H1 (cell line): ENCODE data around the gene HIVEP3. TPM values are rescaled to one million over a fixed set of nuclear protein-coding genes. Genes with fewer than 3 reads are reported as not detected.

Experiments used
- CTCF ChIA-PET: fragments of 300-600 bp; sonication (Branson Sonifier 250); formaldehyde crosslinking; loops from one replicate; lab custom pipeline; 2021; ENCODE audit not compliant: partially characterized antibody; lab: Charles Lee
- POLR2A ChIA-PET: fragments of 300-600 bp; sonication (Branson Sonifier 250); formaldehyde crosslinking; loops from one replicate; lab custom pipeline; 2021; ENCODE audit warnings: inconsistent platforms; ENCODE audit not compliant: partially characterized antibody; lab: Charles Lee
- DNase-seq, 2 experiments: peaks; one replicate each; pipeline versions ENCODE4 v3.0.0 to v3.0.0-alpha.2; 2010 to 2022; ENCODE audit warnings: low spot score in 2 of 2, low read depth in 1 of 2, mixed read lengths in 1 of 2
- FAIRE-seq: peaks from 2 replicates; lab custom pipeline; 2011; peaks lifted over from hg19 to GRCh38; lab: Jason Lieb, UNC
- H2AFZ ChIP-seq: 2 replicates; pipeline ENCODE4 v1.8.1; 2012; ENCODE audit warnings: low read length, inconsistent platforms
- H2AK5ac ChIP-seq: 2 replicates; pipeline ENCODE4 v1.6.1; 2013; ENCODE audit warnings: low read depth, low read length
- H2BK120ac ChIP-seq: replicated peaks from 2 replicates; pipeline ENCODE3; 2013; ENCODE audit warnings: low read depth, low read length, inconsistent platforms
- H2BK12ac ChIP-seq: 2 replicates; pipeline ENCODE4 v1.6.1; 2013; ENCODE audit warnings: low read depth, low read length
- H2BK15ac ChIP-seq: 2 replicates; pipeline ENCODE4 v1.6.1; 2013; ENCODE audit warnings: low read length
- H2BK20ac ChIP-seq: 2 replicates; pipeline ENCODE4 v1.6.1; 2013; ENCODE audit warnings: low read length
- H2BK5ac ChIP-seq: 2 replicates; pipeline ENCODE4 v1.6.1; 2013; ENCODE audit warnings: low read depth, low read length
- H3K14ac ChIP-seq: 2 replicates; pipeline ENCODE4 v1.6.1; 2013; ENCODE audit warnings: inconsistent platforms; ENCODE audit not compliant: insufficient read length
- H3K18ac ChIP-seq: 2 replicates; pipeline ENCODE4 v1.6.1; 2013; ENCODE audit warnings: low read length; ENCODE audit errors: extremely low read depth
- H3K23ac ChIP-seq: 2 replicates; pipeline ENCODE4 v1.6.1; 2013; ENCODE audit warnings: inconsistent platforms; ENCODE audit not compliant: insufficient read length
- H3K23me2 ChIP-seq: 2 replicates; pipeline ENCODE4 v1.6.1; 2013; ENCODE audit warnings: low read depth, low read length
- H3K27ac ChIP-seq: 2 replicates; pipeline ENCODE4 v1.6.1; 2011; ENCODE audit warnings: low read depth, low read length, inconsistent platforms
- H3K27me3 ChIP-seq, 4 experiments: replicated peaks in 1 of 4; 1 replicate in 1 of 4; 2 replicates in 3 of 4; pipeline versions ENCODE4 v1.6.1 to v1.8.1; 2011 to 2013; ENCODE audit warnings: low read length in 3 of 4, mild to moderate bottlenecking in 3 of 4, inconsistent platforms in 2 of 4, mixed read lengths in 2 of 4, moderate library complexity in 1 of 4; ENCODE audit not compliant: control insufficient read depth in 3 of 4, insufficient read depth in 3 of 4; ENCODE audit errors: extremely low read depth in 1 of 4
- H3K36me3 ChIP-seq, 4 experiments: 2 replicates each; pipeline versions ENCODE4 v1.6.1 to v1.8.1; 2011 to 2013; ENCODE audit warnings: mild to moderate bottlenecking in 4 of 4, low read length in 3 of 4, moderate library complexity in 2 of 4, control low read depth in 1 of 4, inconsistent platforms in 1 of 4; ENCODE audit not compliant: insufficient read depth in 4 of 4, control insufficient read depth in 2 of 4
- H3K4ac ChIP-seq: replicated peaks from 2 replicates; pipeline ENCODE3; 2013; ENCODE audit warnings: low read length, low read depth, mixed read lengths, inconsistent platforms; ENCODE audit not compliant: insufficient read length
- H3K4me1 ChIP-seq, 4 experiments: replicated peaks in 1 of 4; 1 replicate in 1 of 4; 2 replicates in 3 of 4; pipeline versions ENCODE4 v1.6.1 to v1.8.1; 2011 to 2013; ENCODE audit warnings: low read length in 3 of 4, inconsistent platforms in 2 of 4, mixed read lengths in 1 of 4; ENCODE audit not compliant: insufficient read depth in 4 of 4, control insufficient read depth in 3 of 4
- H3K4me2 ChIP-seq, 2 experiments: 2 replicates each; pipeline versions ENCODE4 v1.6.1 to v1.8.1; 2011 to 2013; ENCODE audit warnings: low read depth in 2 of 2, low read length in 2 of 2, control low read depth in 1 of 2, inconsistent platforms in 1 of 2, mild to moderate bottlenecking in 1 of 2; ENCODE audit not compliant: insufficient read depth in 1 of 2
- H3K4me3 ChIP-seq, 4 experiments: fragments of 200-600, 300-600 bp in 1 of 4; sonication (generic), shearing (Covaris generic), sonication (Bioruptor Twin) in 1 of 4; 2 replicates each; pipeline versions ENCODE4 v1.5.1 to v1.8.1; 2011 to 2016; ENCODE audit warnings: low read length in 4 of 4, low read depth in 3 of 4, control low read depth in 2 of 4, inconsistent platforms in 2 of 4, mild to moderate bottlenecking in 2 of 4, mixed read lengths in 1 of 4, moderate library complexity in 1 of 4; ENCODE audit not compliant: insufficient read depth in 2 of 4; ENCODE audit errors: extremely low read depth in 1 of 4
- H3K56ac ChIP-seq: replicated peaks from 2 replicates; pipeline ENCODE3; 2013; ENCODE audit warnings: low read depth, mild to moderate bottlenecking, mixed read lengths, low read length, inconsistent platforms; ENCODE audit not compliant: insufficient read length
- H3K79me1 ChIP-seq: 2 replicates; pipeline ENCODE4 v1.6.1; 2013; ENCODE audit warnings: low read depth, low read length, control low read depth
- H3K79me2 ChIP-seq, 2 experiments: 2 replicates each; pipeline versions ENCODE4 v1.6.1 to v1.8.1; 2012 to 2013; ENCODE audit warnings: low read length in 2 of 2, mild to moderate bottlenecking in 2 of 2, inconsistent platforms in 1 of 2; ENCODE audit not compliant: insufficient read depth in 2 of 2, control insufficient read depth in 1 of 2
- H3K9ac ChIP-seq, 4 experiments: replicated peaks in 1 of 4; 1 replicate in 1 of 4; 2 replicates in 3 of 4; pipeline versions ENCODE4 v1.6.1 to v1.8.1; 2011 to 2013; ENCODE audit warnings: low read depth in 3 of 4, low read length in 3 of 4, control low read depth in 2 of 4, mild to moderate bottlenecking in 2 of 4, moderate library complexity in 2 of 4, inconsistent platforms in 1 of 4; ENCODE audit errors: extremely low read depth in 1 of 4
- H3K9me3 ChIP-seq, 2 experiments: 2 replicates each; pipeline versions ENCODE4 v1.6.1 to v1.8.1; 2012 to 2013; ENCODE audit warnings: mild to moderate bottlenecking in 2 of 2, moderate library complexity in 2 of 2, control low read depth in 1 of 2, inconsistent platforms in 1 of 2, low read depth in 1 of 2, low read length in 1 of 2, mixed read lengths in 1 of 2; ENCODE audit not compliant: insufficient read depth in 2 of 2
- H4K20me1 ChIP-seq, 2 experiments: replicated peaks in 1 of 2; 2 replicates each; pipeline versions ENCODE3 to v1.8.1; 2011 to 2013; ENCODE audit warnings: inconsistent platforms in 2 of 2, low read length in 2 of 2, mild to moderate bottlenecking in 1 of 2; ENCODE audit not compliant: insufficient read depth in 2 of 2, control insufficient read depth in 1 of 2
- H4K5ac ChIP-seq: 2 replicates; pipeline ENCODE4 v1.6.1; 2013; ENCODE audit warnings: low read length, low read depth, mixed read lengths, inconsistent platforms; ENCODE audit not compliant: insufficient read length
- H4K8ac ChIP-seq: 2 replicates; pipeline ENCODE4 v1.8.0; 2013; ENCODE audit warnings: mild to moderate bottlenecking, moderate library complexity, low read length, inconsistent platforms; ENCODE audit not compliant: insufficient read depth; ENCODE audit errors: extremely low read depth
- H4K91ac ChIP-seq: replicated peaks from 2 replicates; pipeline ENCODE3; 2013; ENCODE audit warnings: low read length, mixed read lengths, inconsistent platforms; ENCODE audit not compliant: insufficient read length
- EP300 ChIP-seq, 2 experiments: IDR thresholded peaks; 1 replicate in 1 of 2; 2 replicates in 1 of 2; pipeline ENCODE4 v1.6.1; 2011 to 2012; ENCODE audit warnings: low read depth in 2 of 2, low read length in 2 of 2, mild to moderate bottlenecking in 2 of 2, borderline replicate concordance in 1 of 2, inconsistent platforms in 1 of 2, moderate library complexity in 1 of 2
- KDM1A ChIP-seq: fragments of 200-600, 300-600 bp; sonication (generic); IDR thresholded peaks from 2 replicates; pipeline ENCODE4 v1.7.1; 2016; ENCODE audit warnings: mild to moderate bottlenecking, low read length, borderline replicate concordance
- WGBS, 2 experiments: shearing (Covaris generic) in 1 of 2; methylation state at CpG; one replicate each; pipeline versions ENCODE4 v1.1.6 to v1.1.7; 2013 to 2015; ENCODE audit warnings: low lambda C conversion rate in 2 of 2, mixed read lengths in 2 of 2, inconsistent platforms in 1 of 2, low coverage in 1 of 2, missing lambda C conversion rate in 1 of 2; ENCODE audit not compliant: insufficient replicate concordance in 2 of 2, insufficient coverage in 1 of 2, insufficient read length in 1 of 2; ENCODE audit errors: extremely low coverage in 1 of 2, missing lambda C conversion rate in 1 of 2; 5-methylcytosine and 5-hydroxymethylcytosine counted together
- polyA plus RNA-seq, 7 experiments: library from polyadenylated mRNA; depleted of rRNA in 3 of 7; stranded (reverse) in 5 of 7; unstranded in 2 of 7; fragments of >200 nt in 5 of 7; fragments of 200-250 nt in 2 of 7; gene quantifications; 1 replicate in 5 of 7; 2 replicates in 1 of 7; 4 replicates in 1 of 7; pipeline versions ENCODE4 v1.2.1 to v1.2.3, GENCODE V29; 2011 to 2013; ENCODE audit warnings: missing spikeins in 2 of 7, mixed read lengths in 2 of 7
- total RNA-seq: library from RNA; stranded (reverse); fragmentation: NEBNext Ultra II Directional; extraction: Animal tissue kit (Norgen Biotek cat#: 25700); gene quantifications from 2 replicates; pipeline ENCODE4 v1.2.1, GENCODE V29; 2021

The HIVEP3 gene
- total and polyA plus RNA-seq, 2 of the 8 experiments (the other 6 are each of a cell fraction or from before 2014, with no cell fraction given): 0.24 to 0.69 TPM

DNA sequence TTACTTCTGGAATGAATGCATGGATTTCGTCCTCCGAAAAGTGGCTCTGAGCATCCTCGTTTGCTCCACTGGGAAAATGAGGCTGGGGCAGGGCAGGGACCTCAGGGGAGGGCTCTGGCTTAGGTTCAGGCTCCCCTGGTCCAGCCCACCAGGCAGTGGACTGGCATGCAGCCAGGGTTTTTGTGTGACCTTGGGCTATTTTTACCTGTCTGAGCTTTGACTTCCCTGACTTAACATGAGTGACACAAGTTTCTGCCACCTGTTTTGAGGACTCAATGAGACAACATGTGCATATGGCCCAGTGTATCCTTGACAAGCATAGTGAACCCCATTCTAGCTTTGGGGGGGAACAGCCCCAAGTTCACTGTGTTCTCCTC is 401.7 kb downstream of the HIVEP3 start:
- WGBS, 2 experiments: 91% methylated on average over 3 of the region's 3 CpGs; no CpG with 5 or more reads in 1 of the 2 experiments
- Histone ChIP-seq H2AK5ac (no peak overlapping the region), H3K9ac (no peak overlapping the region)

More for the DNA sequence above, 401.7 kb downstream of the HIVEP3 start:
- no peaks in the 10 kb centered on the region for H3K79me1 ChIP-seq
- H3K18ac ChIP-seq: no peak overlapping the region
- no peak overlapping the region for H4K5ac ChIP-seq
- FAIRE-seq: no peak
- no peak overlapping the region for H3K27ac ChIP-seq
- TF ChIP-seq KDM1A (no peak), EP300 (IDR thresholded peaks at IDR 0.05; ENCODE audit: borderline replicate concordance in 1 of 2, low read depth in 2 of 2, low read length in 2 of 2) (no peak)
- TF ChIP-seq, all 59 proteins: peak for 0
- no peaks in the 10 kb centered on the region for H3K79me2 ChIP-seq
- no peak overlapping the region for H3K4me3 ChIP-seq
- CTCF ChIA-PET: interaction anchor here (0.8 to 10.4 kb wide), 26 partner anchors 9 to 259 kb away, joined by 3 to 205 read pairs (median 5); partner anchors contain the start of gene EDN2
- DNase-seq: no peak
- no peak overlapping the region; the same call in 1 of the 2 replicates for H4K8ac ChIP-seq
- no peak overlapping the region for H3K23ac ChIP-seq
- POLR2A ChIA-PET: no interaction called here
- H3K4me1 ChIP-seq: peaks cover 6 to 11% (median 8%) of the 10 kb centered on the region in 4 experiments
- no peak overlapping the region for H2BK12ac ChIP-seq
- no peak overlapping the region for H4K91ac ChIP-seq
- H3K4me2 ChIP-seq: peak overlapping the region in 1 of 2 experiments; percentile 20; a peak in 1 of 4 replicates
- no peak overlapping the region for H2BK120ac ChIP-seq
- no peak overlapping the region for H2AFZ ChIP-seq
- no peak overlapping the region for H3K4ac ChIP-seq
- H2BK15ac ChIP-seq: no peak overlapping the region
- H3K27me3 ChIP-seq: peaks cover 0 to 9% (median 5%) of the 10 kb centered on the region in 4 experiments; a peak in 5 of 7 replicates
- H2BK20ac ChIP-seq: no peak overlapping the region
- H3K14ac ChIP-seq: no peak overlapping the region
- H4K20me1 ChIP-seq: no peaks in the 10 kb centered on the region
- H3K9me3 ChIP-seq: no peaks in the 10 kb centered on the region
- no peaks in the 10 kb centered on the region; the same call in 1 of the 2 replicates for H3K23me2 ChIP-seq
- H2BK5ac ChIP-seq: no peak overlapping the region
- no peak overlapping the region for H3K56ac ChIP-seq
- no peaks in the 10 kb centered on the region for H3K36me3 ChIP-seq
